ENCODE results near the gene ID4.

Gene ID4

GRCh38 chr6:19834858-19835257, 2.3 kb upstream of the ID4 start:
- H3K9me3 ChIP-seq (replicated peaks; ENCODE audit: low read length) = no peaks in the 10 kb centered on the region
- no peaks in the 10 kb centered on the region for H3K27me3 ChIP-seq (ENCODE audit: control insufficient read depth, insufficient read depth, low read length)
- H3K4me1 ChIP-seq (ENCODE audit: control insufficient read depth, insufficient read depth, low read length) = no peaks in the 10 kb centered on the region
- no peaks in the 10 kb centered on the region for H3K36me3 ChIP-seq (ENCODE audit: insufficient read depth, low read length)
- H3K4me2 ChIP-seq (ENCODE audit: low read length) = no peak overlapping the region
- H3K4me3 ChIP-seq (ENCODE audit: low read length) = no peak overlapping the region
- H3K9ac ChIP-seq (ENCODE audit: low read depth, low read length) = no peak overlapping the region

- Histone ChIP-seq H3K36me3 (ENCODE audit: insufficient read depth, low read length) (no peaks in the 10 kb centered on the region), H3K4me3 (ENCODE audit: low read length) (no peak overlapping the region), H3K27me3 (ENCODE audit: control insufficient read depth, insufficient read depth, low read length) (no peaks in the 10 kb centered on the region), H3K4me2 (ENCODE audit: low read length) (no peak overlapping the region), H3K9ac (ENCODE audit: low read depth, low read length) (no peak overlapping the region), H3K9me3 (replicated peaks; ENCODE audit: low read length) (no peaks in the 10 kb centered on the region), H3K4me1 (ENCODE audit: control insufficient read depth, insufficient read depth, low read length) (no peaks in the 10 kb centered on the region)
These were observed 1.6 kb upstream of the ID4 start for GRCh38 chr6:19835605-19836004.

DNA sequence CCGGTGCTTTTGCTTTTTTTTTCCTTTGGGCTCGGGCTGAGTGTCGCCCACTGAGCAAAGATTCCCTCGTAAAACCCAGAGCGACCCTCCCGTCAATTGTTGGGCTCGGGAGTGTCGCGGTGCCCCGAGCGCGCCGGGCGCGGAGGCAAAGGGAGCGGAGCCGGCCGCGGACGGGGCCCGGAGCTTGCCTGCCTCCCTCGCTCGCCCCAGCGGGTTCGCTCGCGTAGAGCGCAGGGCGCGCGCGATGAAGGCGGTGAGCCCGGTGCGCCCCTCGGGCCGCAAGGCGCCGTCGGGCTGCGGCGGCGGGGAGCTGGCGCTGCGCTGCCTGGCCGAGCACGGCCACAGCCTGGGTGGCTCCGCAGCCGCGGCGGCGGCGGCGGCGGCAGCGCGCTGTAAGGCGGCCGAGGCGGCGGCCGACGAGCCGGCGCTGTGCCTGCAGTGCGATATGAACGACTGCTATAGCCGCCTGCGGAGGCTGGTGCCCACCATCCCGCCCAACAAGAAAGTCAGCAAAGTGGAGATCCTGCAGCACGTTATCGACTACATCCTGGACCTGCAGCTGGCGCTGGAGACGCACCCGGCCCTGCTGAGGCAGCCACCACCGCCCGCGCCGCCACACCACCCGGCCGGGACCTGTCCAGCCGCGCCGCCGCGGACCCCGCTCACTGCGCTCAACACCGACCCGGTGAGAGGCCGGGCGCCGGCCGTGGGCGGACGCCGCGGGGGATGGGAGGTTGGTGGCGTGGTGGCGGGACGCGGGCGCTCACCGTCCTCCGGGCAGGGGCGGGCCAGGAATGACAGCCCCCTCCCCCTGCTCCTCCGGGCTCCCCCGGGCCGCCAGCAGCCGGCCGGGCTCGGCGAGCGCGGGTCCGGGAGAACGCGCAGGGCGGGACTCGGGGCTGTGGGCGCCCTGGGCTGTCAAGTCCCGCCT, 606 bp downstream of the ID4 start:
- Histone ChIP-seq H3K9ac (ENCODE audit: low read depth, low read length) (peak overlapping the region; percentile 83), H3K9me3 (replicated peaks; ENCODE audit: low read length) (no peaks in the 10 kb centered on the region), H3K27me3 (ENCODE audit: control insufficient read depth, insufficient read depth, low read length) (no peaks in the 10 kb centered on the region), H3K4me3 (ENCODE audit: low read length) (peak overlapping the region; percentile 87), H3K4me2 (ENCODE audit: low read length) (peak overlapping the region; percentile 98), H3K4me1 (ENCODE audit: control insufficient read depth, insufficient read depth, low read length) (no peaks in the 10 kb centered on the region), H3K36me3 (ENCODE audit: insufficient read depth, low read length) (no peaks in the 10 kb centered on the region)

DNA sequence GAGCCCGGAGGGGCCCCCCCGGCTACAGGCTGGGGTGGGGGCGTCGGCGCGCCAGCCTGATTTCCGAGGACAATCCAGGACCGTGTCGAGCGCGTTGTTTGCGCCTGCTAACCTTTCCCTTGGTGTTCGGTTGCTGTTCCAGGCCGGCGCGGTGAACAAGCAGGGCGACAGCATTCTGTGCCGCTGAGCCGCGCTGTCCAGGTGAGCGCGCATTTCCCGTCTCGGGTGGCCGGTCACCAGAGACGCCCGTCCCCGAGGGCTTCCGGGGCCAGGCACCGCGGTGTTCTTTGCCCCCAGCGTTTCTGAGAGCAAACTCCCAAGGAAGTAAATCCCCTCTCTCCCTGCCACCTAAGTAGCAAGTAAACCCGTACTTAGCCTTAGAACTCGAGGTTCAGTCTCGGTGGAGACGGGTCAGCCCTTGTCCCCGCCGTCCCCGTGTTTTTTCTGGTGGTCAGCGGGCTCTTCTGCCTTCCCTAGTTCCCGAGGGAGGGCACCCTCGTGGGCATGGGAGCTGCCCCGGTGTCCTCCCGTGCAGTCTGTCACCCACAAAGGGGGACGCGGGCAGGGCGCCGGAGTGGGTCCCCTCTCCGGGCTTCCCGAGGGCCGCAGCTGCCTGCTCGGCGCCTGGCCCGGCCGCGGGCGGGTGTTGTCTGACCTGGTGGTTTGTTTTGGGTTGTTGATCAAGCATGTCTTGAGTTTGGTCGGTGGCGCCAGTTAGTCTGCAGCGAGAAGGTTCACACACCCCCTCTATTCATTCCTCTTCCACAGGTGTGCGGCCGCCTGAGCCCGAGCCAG, 1.5 kb downstream of the ID4 start:
- Histone ChIP-seq H3K4me1 (ENCODE audit: control insufficient read depth, insufficient read depth, low read length) (no peaks in the 10 kb centered on the region), H3K27me3 (ENCODE audit: control insufficient read depth, insufficient read depth, low read length) (no peaks in the 10 kb centered on the region), H3K4me2 (ENCODE audit: low read length) (peak overlapping the region; percentile 98), H3K4me3 (ENCODE audit: low read length) (peak overlapping the region; percentile 87), H3K9ac (ENCODE audit: low read depth, low read length) (peak overlapping the region; percentile 83), H3K36me3 (ENCODE audit: insufficient read depth, low read length) (no peaks in the 10 kb centered on the region), H3K9me3 (replicated peaks; ENCODE audit: low read length) (no peaks in the 10 kb centered on the region)

DNA sequence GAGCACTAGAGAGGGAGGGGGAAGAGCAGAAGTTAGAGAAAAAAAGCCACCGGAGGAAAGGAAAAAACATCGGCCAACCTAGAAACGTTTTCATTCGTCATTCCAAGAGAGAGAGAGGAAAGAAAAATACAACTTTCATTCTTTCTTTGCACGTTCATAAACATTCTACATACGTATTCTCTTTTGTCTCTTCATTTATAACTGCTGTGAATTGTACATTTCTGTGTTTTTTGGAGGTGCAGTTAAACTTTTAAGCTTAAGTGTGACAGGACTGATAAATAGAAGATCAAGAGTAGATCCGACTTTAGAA, 2.0 kb downstream of the ID4 start:
- Histone ChIP-seq H3K36me3 (ENCODE audit: insufficient read depth, low read length) (no peaks in the 10 kb centered on the region), H3K27me3 (ENCODE audit: control insufficient read depth, insufficient read depth, low read length) (no peaks in the 10 kb centered on the region), H3K9me3 (replicated peaks; ENCODE audit: low read length) (no peaks in the 10 kb centered on the region), H3K9ac (ENCODE audit: low read depth, low read length) (peak overlapping the region; percentile 83), H3K4me1 (ENCODE audit: control insufficient read depth, insufficient read depth, low read length) (no peaks in the 10 kb centered on the region), H3K4me2 (ENCODE audit: low read length) (peak overlapping the region; percentile 98), H3K4me3 (ENCODE audit: low read length) (peak overlapping the region; percentile 87)

DNA sequence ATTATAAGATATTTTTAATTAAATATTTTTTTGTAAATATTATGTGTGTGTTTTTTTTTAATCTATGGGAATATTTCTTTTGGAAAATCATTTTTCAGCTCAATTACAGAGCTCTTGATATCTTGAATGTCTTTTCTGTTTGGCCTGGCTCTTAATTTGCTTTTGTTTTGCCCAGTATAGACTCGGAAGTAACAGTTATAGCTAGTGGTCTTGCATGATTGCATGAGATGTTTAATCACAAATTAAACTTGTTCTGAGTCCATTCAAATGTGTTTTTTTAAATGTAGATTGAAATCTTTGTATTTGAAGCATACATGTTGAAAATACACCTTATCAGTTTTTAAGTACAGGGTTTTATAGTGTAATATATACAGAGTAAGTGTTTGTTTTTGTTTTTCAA, 2.6 kb downstream of the ID4 start:
- Histone ChIP-seq H3K36me3 (ENCODE audit: insufficient read depth, low read length) (no peaks in the 10 kb centered on the region), H3K27me3 (ENCODE audit: control insufficient read depth, insufficient read depth, low read length) (no peaks in the 10 kb centered on the region), H3K9me3 (replicated peaks; ENCODE audit: low read length) (no peaks in the 10 kb centered on the region), H3K4me3 (ENCODE audit: low read length) (no peak overlapping the region), H3K9ac (ENCODE audit: low read depth, low read length) (peak overlapping the region; percentile 83), H3K4me2 (ENCODE audit: low read length) (peak overlapping the region; percentile 98), H3K4me1 (ENCODE audit: control insufficient read depth, insufficient read depth, low read length) (no peaks in the 10 kb centered on the region)

- Histone ChIP-seq H3K9ac (ENCODE audit: low read depth, low read length) (no peak overlapping the region), H3K4me2 (ENCODE audit: low read length) (no peak overlapping the region), H3K27me3 (ENCODE audit: control insufficient read depth, insufficient read depth, low read length) (no peaks in the 10 kb centered on the region), H3K9me3 (replicated peaks; ENCODE audit: low read length) (no peaks in the 10 kb centered on the region), H3K4me1 (ENCODE audit: control insufficient read depth, insufficient read depth, low read length) (no peaks in the 10 kb centered on the region), H3K36me3 (ENCODE audit: insufficient read depth, low read length) (no peaks in the 10 kb centered on the region), H3K4me3 (ENCODE audit: low read length) (no peak overlapping the region)
These were observed 4.0 kb downstream of the ID4 start for GRCh38 chr6:19841181-19841580.

- no peaks in the 10 kb centered on the region for H3K36me3 ChIP-seq (ENCODE audit: insufficient read depth, low read length)
- no peak overlapping the region for H3K9ac ChIP-seq (ENCODE audit: low read depth, low read length)
- H3K4me2 ChIP-seq (ENCODE audit: low read length) = no peak overlapping the region
- H3K9me3 ChIP-seq (replicated peaks; ENCODE audit: low read length) = no peaks in the 10 kb centered on the region
- H3K4me3 ChIP-seq (ENCODE audit: low read length) = no peak overlapping the region
- no peaks in the 10 kb centered on the region for H3K27me3 ChIP-seq (ENCODE audit: control insufficient read depth, insufficient read depth, low read length)
- H3K4me1 ChIP-seq (ENCODE audit: control insufficient read depth, insufficient read depth, low read length) = no peaks in the 10 kb centered on the region
These were observed 5.0 kb downstream of the ID4 start for GRCh38 chr6:19842030-19842615.

- H3K27me3 ChIP-seq (ENCODE audit: control insufficient read depth, insufficient read depth, low read length) = no peaks in the 10 kb centered on the region
- H3K4me3 ChIP-seq (ENCODE audit: low read length) = no peak overlapping the region
- H3K4me1 ChIP-seq (ENCODE audit: control insufficient read depth, insufficient read depth, low read length) = no peaks in the 10 kb centered on the region
- no peak overlapping the region for H3K4me2 ChIP-seq (ENCODE audit: low read length)
- H3K9ac ChIP-seq (ENCODE audit: low read depth, low read length) = no peak overlapping the region
- H3K9me3 ChIP-seq (replicated peaks; ENCODE audit: low read length) = no peaks in the 10 kb centered on the region
- no peaks in the 10 kb centered on the region for H3K36me3 ChIP-seq (ENCODE audit: insufficient read depth, low read length)
These were observed 7.5 kb downstream of the ID4 start for GRCh38 chr6:19844689-19845088.

DNA sequence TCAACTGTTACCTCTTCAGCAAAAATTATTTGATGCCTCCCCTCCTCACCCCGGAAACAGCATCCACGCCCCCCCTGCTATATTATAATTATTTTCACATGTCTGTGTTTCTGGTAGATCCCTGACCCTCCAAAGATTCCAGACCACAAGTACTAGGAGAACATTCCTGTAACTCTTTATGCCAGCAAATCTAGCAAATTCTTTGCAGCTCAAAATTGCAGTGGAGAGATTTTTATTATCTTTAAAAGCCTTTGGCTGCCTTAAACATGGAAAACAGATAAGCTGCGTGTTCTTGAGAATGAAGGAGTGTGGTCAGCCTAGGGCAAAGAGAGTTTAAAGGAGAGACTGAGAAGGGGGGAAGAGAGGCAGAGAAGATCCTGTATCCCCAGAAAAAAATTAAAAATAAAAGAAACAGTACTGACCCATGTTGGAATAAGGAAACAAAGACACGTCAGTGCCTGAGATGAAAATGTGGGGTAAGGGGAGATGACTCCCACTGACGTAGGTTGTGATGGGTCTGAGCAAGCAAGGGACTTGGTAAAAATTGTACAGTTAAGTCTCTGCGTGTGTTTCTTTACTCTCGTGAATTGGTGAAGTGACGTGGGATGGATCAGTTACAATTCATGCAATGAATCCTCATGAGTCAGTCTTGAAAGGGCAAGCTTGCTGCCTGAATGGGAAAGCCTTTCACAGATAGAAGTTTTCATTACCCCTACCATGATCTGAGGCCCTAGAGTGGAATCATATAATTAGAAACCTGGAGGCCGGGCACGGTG, 8.3 kb downstream of the ID4 start:
- no peaks in the 10 kb centered on the region for H3K4me1 ChIP-seq (ENCODE audit: control insufficient read depth, insufficient read depth, low read length)
- H3K4me2 ChIP-seq (ENCODE audit: low read length) = no peak overlapping the region
- no peak overlapping the region for H3K4me3 ChIP-seq (ENCODE audit: low read length)
- H3K9ac ChIP-seq (ENCODE audit: low read depth, low read length) = no peak overlapping the region
- no peaks in the 10 kb centered on the region for H3K27me3 ChIP-seq (ENCODE audit: control insufficient read depth, insufficient read depth, low read length)
- no peaks in the 10 kb centered on the region for H3K9me3 ChIP-seq (replicated peaks; ENCODE audit: low read length)
- H3K36me3 ChIP-seq (ENCODE audit: insufficient read depth, low read length) = no peaks in the 10 kb centered on the region

- Histone ChIP-seq H3K4me1 (ENCODE audit: control insufficient read depth, insufficient read depth, low read length) (peaks cover 4% of the 10 kb centered on the region), H3K9me3 (replicated peaks; ENCODE audit: low read length) (no peaks in the 10 kb centered on the region), H3K4me3 (ENCODE audit: low read length) (no peak overlapping the region), H3K27me3 (ENCODE audit: control insufficient read depth, insufficient read depth, low read length) (no peaks in the 10 kb centered on the region), H3K36me3 (ENCODE audit: insufficient read depth, low read length) (no peaks in the 10 kb centered on the region), H3K4me2 (ENCODE audit: low read length) (no peak overlapping the region), H3K9ac (ENCODE audit: low read depth, low read length) (no peak overlapping the region)
These were observed 11.4 kb downstream of the ID4 start for GRCh38 chr6:19848465-19849029.

All from skeletal muscle satellite cell (primary cell).